Muscle layer of colon (tissue), 2 donors: Measurements from ENCODE around the gene UBTD1.
"Not testable (repeated sequence)": the region's sequence is repeated elsewhere in the genome, so short reads cannot be mapped to it uniquely, and the experiment has no call there.

Source experiments
- H3K27ac ChIP-seq: one replicate; pipeline ENCODE4 v1.7.0; 2013; ENCODE audit warnings: low read depth, mild to moderate bottlenecking, low read length, moderate library complexity
- H3K27me3 ChIP-seq, 2 donors: one replicate each; pipeline ENCODE4 v1.7.0; 2013; ENCODE audit warnings: low read length in 2 of 2, mild to moderate bottlenecking in 2 of 2; ENCODE audit not compliant: insufficient read depth in 2 of 2, control insufficient read depth in 1 of 2
- H3K36me3 ChIP-seq: one replicate; pipeline ENCODE4 v1.7.0; 2013; ENCODE audit warnings: mild to moderate bottlenecking, low read length; ENCODE audit not compliant: insufficient read depth
- H3K4me1 ChIP-seq: one replicate; pipeline ENCODE4 v1.7.0; 2013; ENCODE audit warnings: mild to moderate bottlenecking, low read length; ENCODE audit not compliant: insufficient read depth
- H3K4me3 ChIP-seq, 2 donors: one replicate each; pipeline ENCODE4 v1.7.0; 2013; ENCODE audit warnings: low read length in 2 of 2, low read depth in 1 of 2, mild to moderate bottlenecking in 1 of 2, moderate library complexity in 1 of 2
- H3K9ac ChIP-seq: one replicate; pipeline ENCODE4 v1.7.0; 2013; ENCODE audit warnings: low read length
- H3K9me3 ChIP-seq: one replicate; pipeline ENCODE4 v1.7.0; 2013; ENCODE audit warnings: mild to moderate bottlenecking, low read length
- donor health status: abdominal sarcoma.
- donor health status: Adenocarcinoma of cecum.

UBTD1 gene

DNA sequence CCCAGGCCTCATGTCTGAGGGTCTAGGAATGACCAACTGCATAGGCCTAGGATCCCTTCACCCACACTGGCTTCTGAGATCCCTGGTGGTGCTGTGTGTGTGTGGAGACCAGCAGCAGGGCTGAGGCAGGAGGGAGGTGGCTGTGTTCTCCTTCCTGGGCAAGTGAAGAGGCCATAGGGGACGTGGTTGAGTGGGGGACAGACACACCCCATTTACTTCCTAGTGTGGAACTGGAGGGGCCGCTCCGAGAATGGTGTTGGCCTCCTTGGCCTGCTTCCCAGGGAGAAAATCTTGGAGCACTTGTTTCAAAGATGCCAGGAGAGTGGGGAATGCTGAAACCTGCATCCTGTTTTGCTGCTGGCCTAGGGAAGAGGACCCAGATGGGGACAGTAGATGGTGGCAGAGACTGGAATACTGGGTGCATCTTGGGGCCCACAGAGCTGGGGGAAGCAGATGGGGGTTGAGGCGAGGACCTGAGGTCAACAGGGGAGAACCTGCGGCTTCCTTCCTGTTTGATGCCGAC, 19.1 kb downstream of the UBTD1 start:
- Histone ChIP-seq H3K4me1 (peaks cover 9% of the 10 kb centered on the region), H3K27me3 (no peaks in the 10 kb centered on the region), H3K4me3 (no peak overlapping the region), H3K27ac (no peak overlapping the region), H3K36me3 (no peaks in the 10 kb centered on the region), H3K9ac (no peak overlapping the region), H3K9me3 (no peaks in the 10 kb centered on the region)

GRCh38 chr10:97518301-97519043, 19.7 kb downstream of the UBTD1 start:
- Histone ChIP-seq H3K27ac (no peak overlapping the region), H3K36me3 (no peaks in the 10 kb centered on the region), H3K27me3 (no peaks in the 10 kb centered on the region), H3K4me3 (no peak overlapping the region), H3K9ac (no peak overlapping the region), H3K9me3 (no peaks in the 10 kb centered on the region), H3K4me1 (peaks cover 7% of the 10 kb centered on the region)

- no peak overlapping the region for H3K27ac ChIP-seq
- H3K27me3 ChIP-seq: no peaks in the 10 kb centered on the region
- H3K4me1 ChIP-seq: peaks cover 7% of the 10 kb centered on the region
These were observed 20.6 kb downstream of the UBTD1 start for GRCh38 chr10:97519342-97519741.

GRCh38 chr10:97520520-97520919, 21.8 kb downstream of the UBTD1 start:
- no peak overlapping the region for H3K4me3 ChIP-seq
- peaks cover 7% of the 10 kb centered on the region for H3K4me1 ChIP-seq
- H3K27ac ChIP-seq: no peak overlapping the region
- H3K27me3 ChIP-seq: no peaks in the 10 kb centered on the region
- no peaks in the 10 kb centered on the region for H3K36me3 ChIP-seq
- H3K9me3 ChIP-seq: no peaks in the 10 kb centered on the region
- no peak overlapping the region for H3K9ac ChIP-seq

More at GRCh38 chr10:97519342-97519741, 20.6 kb downstream of the UBTD1 start:
- Histone ChIP-seq H3K4me3 (no peak overlapping the region), H3K36me3 (no peaks in the 10 kb centered on the region), H3K9ac (no peak overlapping the region), H3K9me3 (no peaks in the 10 kb centered on the region)

DNA sequence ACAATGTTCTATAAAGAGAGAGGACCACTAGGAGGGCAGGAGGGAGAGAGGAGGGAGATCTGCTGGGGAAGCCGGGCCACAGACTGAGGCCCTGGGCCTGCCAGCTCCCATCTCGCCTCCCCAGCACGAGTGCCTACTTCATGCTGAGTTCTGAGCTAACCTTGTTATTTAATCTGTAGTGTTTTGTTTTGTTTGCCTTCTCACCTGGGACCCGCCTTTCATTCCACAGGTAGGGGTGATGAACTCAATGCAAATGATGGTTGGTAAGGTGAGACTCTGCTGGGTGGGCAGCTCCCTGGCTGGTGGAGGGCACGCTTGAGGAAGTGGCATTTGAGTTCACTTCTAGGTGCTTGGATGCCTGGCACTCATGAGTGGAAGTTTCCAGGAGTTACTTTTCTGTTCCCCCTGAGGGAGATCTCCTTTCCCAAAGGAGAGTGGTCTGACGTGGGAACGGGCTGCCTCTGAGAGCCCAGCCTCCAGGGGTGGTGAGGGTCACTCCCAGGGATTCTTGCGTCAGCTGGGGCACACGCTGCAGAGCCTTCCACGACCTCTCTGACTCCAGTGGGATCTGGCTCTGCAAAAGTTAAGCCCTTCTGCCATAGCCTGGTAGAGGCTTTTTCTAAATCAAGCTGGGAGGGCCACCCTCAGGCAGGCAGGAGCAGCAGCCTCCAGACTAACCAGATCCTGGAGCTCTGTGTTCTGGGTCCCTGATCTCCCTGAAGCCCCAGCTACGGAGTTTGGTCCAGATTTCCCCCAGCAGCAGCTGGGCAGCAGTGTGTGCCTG, 22.4 kb downstream of the UBTD1 start:
- Histone ChIP-seq H3K4me3 (no peak overlapping the region), H3K36me3 (no peaks in the 10 kb centered on the region), H3K27me3 (no peaks in the 10 kb centered on the region), H3K9me3 (no peaks in the 10 kb centered on the region), H3K9ac (no peak overlapping the region), H3K27ac (no peak overlapping the region), H3K4me1 (peaks cover 7% of the 10 kb centered on the region)

DNA sequence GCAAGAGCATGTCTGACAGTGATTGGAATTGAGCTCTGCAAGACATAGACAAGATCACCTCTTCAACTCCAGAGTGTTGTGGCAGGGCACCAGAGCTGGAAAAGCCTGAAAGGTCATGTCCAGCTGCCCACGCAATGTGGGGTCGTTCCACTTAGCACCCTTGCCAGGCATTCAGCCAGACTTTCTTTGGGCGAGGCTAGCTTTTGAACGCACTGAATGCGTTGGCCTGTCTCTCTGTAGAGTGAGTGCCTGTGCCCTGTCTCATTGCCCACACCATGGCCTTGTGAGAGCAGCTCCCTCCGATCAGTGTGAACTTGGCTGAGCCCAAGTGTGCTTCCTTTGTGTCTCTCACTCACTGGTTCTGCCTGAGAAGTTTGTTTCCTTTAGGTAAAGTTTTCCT, 23.3 kb downstream of the UBTD1 start:
- Histone ChIP-seq H3K27me3 (no peaks in the 10 kb centered on the region), H3K27ac (no peak overlapping the region), H3K36me3 (no peaks in the 10 kb centered on the region), H3K9ac (no peak overlapping the region), H3K4me1 (peaks cover 7% of the 10 kb centered on the region), H3K9me3 (no peaks in the 10 kb centered on the region), H3K4me3 (no peak overlapping the region)

DNA sequence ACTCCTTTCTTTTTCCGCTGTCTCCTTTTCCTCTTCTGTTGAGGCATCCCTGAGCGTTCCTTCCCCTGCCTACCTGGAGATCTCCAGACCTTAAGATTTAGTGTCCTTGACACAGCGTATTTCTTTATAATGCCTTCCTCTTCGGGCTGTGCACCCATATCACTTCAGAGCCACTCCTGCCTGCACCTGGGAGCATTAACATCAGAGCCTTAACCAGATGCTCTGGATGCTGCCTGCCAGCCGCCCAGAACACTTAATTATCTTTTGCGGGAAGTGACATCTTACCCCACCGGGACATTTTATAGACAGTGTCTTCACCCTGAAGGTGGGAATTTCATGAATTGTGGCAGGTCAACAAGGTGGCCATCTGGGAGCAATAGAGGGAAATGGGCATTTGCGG, 24.2 kb downstream of the UBTD1 start:
- H3K27ac ChIP-seq: no peak overlapping the region
- no peak overlapping the region for H3K9ac ChIP-seq
- H3K9me3 ChIP-seq: no peaks in the 10 kb centered on the region
- peaks cover 1% of the 10 kb centered on the region for H3K4me1 ChIP-seq
- H3K4me3 ChIP-seq: no peak overlapping the region
- H3K27me3 ChIP-seq: no peaks in the 10 kb centered on the region
- no peaks in the 10 kb centered on the region for H3K36me3 ChIP-seq

- Histone ChIP-seq H3K36me3 (no peaks in the 10 kb centered on the region), H3K4me3 (no peak overlapping the region), H3K9me3 (no peaks in the 10 kb centered on the region), H3K27me3 (no peaks in the 10 kb centered on the region), H3K4me1 (no peaks in the 10 kb centered on the region), H3K27ac (no peak overlapping the region), H3K9ac (no peak overlapping the region)
These were observed 26.4 kb downstream of the UBTD1 start for GRCh38 chr10:97525086-97525485.

- no peak overlapping the region for H3K4me3 ChIP-seq
- no peak overlapping the region for H3K27ac ChIP-seq
- H3K27me3 ChIP-seq: no peaks in the 10 kb centered on the region
- H3K4me1 ChIP-seq: no peaks in the 10 kb centered on the region
- H3K9ac ChIP-seq: no peak overlapping the region
- no peaks in the 10 kb centered on the region for H3K9me3 ChIP-seq
- H3K36me3 ChIP-seq: no peaks in the 10 kb centered on the region
These were observed 27.0 kb downstream of the UBTD1 start for GRCh38 chr10:97525683-97526110.

GRCh38 chr10:97528876-97529275, 30.2 kb downstream of the UBTD1 start:
- H3K4me3 ChIP-seq, H3K9me3 ChIP-seq, H3K27ac ChIP-seq, H3K36me3 ChIP-seq, H3K4me1 ChIP-seq, H3K27me3 ChIP-seq, H3K9ac ChIP-seq: not testable (repeated sequence)

- Histone ChIP-seq H3K27me3 (no peaks in the 10 kb centered on the region), H3K9me3 (no peaks in the 10 kb centered on the region), H3K4me1 (no peaks in the 10 kb centered on the region), H3K27ac (no peak overlapping the region), H3K9ac (no peak overlapping the region), H3K4me3 (no peak overlapping the region), H3K36me3 (no peaks in the 10 kb centered on the region)
These were observed 31.2 kb downstream of the UBTD1 start for GRCh38 chr10:97529685-97530465.
